Measurements from ENCODE around the gene RRAD.
"Not testable (repeated sequence)": the region's sequence is repeated elsewhere in the genome, so short reads cannot be mapped to it uniquely, and the experiment has no call there.

Gene RRAD, protein sequence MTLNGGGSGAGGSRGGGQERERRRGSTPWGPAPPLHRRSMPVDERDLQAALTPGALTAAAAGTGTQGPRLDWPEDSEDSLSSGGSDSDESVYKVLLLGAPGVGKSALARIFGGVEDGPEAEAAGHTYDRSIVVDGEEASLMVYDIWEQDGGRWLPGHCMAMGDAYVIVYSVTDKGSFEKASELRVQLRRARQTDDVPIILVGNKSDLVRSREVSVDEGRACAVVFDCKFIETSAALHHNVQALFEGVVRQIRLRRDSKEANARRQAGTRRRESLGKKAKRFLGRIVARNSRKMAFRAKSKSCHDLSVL

DNA sequence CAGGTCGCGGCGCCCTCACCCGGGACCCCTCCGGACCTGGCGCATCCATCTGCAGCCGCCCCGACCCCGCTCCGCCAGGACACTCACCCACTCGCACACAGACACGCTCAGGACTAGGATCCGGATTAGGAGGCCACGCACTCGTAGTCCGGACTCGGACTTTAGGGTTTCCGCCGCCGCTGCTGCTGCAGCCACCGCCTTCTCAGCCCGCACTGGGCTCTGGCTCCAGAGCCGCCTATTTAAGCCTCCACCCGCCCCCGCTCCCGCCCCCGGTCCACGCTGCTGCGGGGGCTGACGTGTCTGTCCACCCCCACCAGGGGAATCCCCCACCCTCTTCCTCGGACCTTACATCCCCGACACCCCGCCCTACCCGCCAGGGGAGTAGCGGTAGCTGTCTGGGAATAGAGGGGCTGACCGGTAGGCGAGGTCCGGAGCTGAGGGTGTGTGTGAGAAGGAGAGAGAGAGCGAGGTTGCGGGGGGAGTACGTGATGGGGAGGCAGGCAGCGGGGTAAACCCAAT is at the start of gene RRAD:
RRAD (minus strand) TSS at position 214 of the 519 bp plus-strand sequence. CDS start 356 bp downstream, outside the sequence.
- Mint-ChIP-seq H3K4me1 (ENCODE audit: low read depth) (peaks cover 22% of the 10 kb centered on the region), H3K27ac (no peak within 1 kb of the TSS), H3K4me3 (peak within 1 kb of the TSS; percentile 48), H3K27me3 (peaks cover 30% of the 10 kb centered on the region), H3K9me3 (no peaks in the 10 kb centered on the region), H3K36me3 (ENCODE audit: low read depth) (no peaks in the 10 kb centered on the region)

DNA sequence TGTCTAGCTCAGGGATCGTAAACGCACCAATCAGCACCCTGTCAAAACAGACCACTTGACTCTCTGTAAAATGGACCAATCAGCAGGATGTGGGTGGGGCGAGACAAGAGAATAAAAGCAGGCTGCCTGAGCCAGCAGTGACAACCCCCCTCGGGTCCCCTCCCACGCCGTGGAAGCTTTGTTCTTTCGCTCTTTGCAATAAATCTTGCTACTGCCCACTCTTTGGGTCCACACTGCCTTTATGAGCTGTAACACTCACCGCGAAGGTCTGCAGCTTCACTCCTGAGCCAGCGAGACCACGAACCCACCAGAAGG is 49.6 kb upstream of the RRAD start:
- not testable (repeated sequence) for H3K27me3 Mint-ChIP-seq; H3K9me3 Mint-ChIP-seq; H3K36me3 Mint-ChIP-seq (ENCODE audit: low read depth)
- peaks cover 24% of the 10 kb centered on the region for H3K4me1 Mint-ChIP-seq (ENCODE audit: low read depth)
- H3K4me3 Mint-ChIP-seq = peak overlapping the region; percentile 57
- H3K27ac Mint-ChIP-seq = peak overlapping the region; percentile 61

DNA sequence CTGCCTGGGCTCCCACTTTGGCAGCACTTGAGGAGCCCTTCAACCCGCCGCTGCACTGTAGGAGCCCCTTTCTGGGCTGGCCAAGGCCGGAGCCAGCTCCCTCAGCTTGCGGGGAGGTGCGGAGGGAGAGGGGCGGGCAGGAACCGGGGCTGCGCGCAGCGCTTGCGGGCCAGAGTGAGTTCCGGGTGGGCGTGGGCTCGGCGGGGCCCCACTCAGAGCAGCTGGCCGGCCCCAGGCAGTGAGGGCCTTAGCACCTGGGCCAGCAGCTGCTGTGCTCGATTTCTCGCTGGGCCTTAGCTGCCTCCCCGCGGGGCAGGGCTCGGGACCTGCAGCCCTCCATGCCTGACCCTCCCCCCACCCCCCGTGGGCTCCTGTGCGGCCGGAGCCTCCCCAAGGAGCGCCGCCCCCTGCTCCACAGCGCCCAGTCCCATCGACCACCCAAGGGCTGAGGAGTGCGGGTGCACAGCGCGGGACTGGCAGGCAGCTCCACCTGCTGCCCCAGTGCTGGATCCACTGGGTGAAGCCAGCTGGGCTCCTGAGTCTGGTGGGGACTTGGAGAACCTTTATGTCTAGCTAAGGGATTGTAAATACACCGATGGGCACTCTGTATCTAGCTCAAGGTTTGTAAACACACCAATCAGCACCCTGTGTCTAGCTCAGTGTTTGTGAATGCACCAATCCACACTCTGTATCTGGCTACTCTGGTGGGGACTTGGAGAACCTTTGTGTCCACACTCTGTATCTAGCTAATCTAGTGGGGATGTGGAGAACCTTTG is 49.0 kb upstream of the RRAD start:
- H3K36me3 Mint-ChIP-seq (ENCODE audit: low read depth); H3K4me3 Mint-ChIP-seq; H3K27me3 Mint-ChIP-seq; H3K9me3 Mint-ChIP-seq; H3K27ac Mint-ChIP-seq: not testable (repeated sequence)
- peaks cover 24% of the 10 kb centered on the region for H3K4me1 Mint-ChIP-seq (ENCODE audit: low read depth)

DNA sequence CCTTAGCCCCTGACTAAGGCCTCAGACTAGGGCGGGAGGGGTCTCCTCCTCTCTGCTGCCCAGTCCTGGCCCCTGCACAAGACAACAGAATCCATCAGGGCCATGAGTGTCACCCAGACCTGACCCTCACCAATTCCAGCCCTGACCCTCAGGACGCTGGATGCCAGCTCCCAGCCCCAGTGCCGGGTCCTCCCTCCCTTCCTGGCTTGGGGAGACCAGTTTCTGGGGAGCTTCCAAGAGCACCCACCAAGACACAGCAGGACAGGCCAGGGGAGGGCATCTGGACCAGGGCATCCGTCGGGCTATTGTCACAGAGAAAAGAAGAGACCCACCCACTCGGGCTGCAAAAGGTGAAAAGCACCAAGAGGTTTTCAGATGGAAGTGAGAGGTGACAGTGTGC is 48.4 kb upstream of the RRAD start:
- no peak overlapping the region for H3K27ac Mint-ChIP-seq
- H3K36me3 Mint-ChIP-seq (ENCODE audit: low read depth) = no peaks in the 10 kb centered on the region
- no peak overlapping the region for H3K4me3 Mint-ChIP-seq
- H3K27me3 Mint-ChIP-seq = no peaks in the 10 kb centered on the region
- no peaks in the 10 kb centered on the region for H3K9me3 Mint-ChIP-seq
- H3K4me1 Mint-ChIP-seq (ENCODE audit: low read depth) = peaks cover 24% of the 10 kb centered on the region

DNA sequence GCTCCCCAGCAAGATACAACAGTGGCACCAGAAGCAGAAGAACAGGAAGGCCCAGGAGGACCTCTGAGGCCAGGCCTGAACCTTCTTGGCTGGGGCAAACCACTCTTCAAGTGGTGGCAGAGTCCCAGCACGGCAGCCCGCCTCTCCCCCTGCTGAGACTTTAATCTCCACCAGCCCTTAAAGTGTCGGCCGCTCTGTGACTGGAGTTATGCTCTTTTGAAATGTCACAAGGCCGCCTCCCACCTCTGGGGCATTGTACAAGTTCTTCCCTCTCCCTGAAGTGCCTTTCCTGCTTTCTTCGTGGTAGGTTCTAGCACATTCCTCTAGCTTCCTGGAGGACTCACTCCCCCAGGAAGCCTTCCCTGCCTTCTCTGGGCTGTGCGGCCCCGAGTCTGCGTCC is 47.6 kb upstream of the RRAD start:
- no peaks in the 10 kb centered on the region for H3K27me3 Mint-ChIP-seq
- no peak overlapping the region for H3K27ac Mint-ChIP-seq

DNA sequence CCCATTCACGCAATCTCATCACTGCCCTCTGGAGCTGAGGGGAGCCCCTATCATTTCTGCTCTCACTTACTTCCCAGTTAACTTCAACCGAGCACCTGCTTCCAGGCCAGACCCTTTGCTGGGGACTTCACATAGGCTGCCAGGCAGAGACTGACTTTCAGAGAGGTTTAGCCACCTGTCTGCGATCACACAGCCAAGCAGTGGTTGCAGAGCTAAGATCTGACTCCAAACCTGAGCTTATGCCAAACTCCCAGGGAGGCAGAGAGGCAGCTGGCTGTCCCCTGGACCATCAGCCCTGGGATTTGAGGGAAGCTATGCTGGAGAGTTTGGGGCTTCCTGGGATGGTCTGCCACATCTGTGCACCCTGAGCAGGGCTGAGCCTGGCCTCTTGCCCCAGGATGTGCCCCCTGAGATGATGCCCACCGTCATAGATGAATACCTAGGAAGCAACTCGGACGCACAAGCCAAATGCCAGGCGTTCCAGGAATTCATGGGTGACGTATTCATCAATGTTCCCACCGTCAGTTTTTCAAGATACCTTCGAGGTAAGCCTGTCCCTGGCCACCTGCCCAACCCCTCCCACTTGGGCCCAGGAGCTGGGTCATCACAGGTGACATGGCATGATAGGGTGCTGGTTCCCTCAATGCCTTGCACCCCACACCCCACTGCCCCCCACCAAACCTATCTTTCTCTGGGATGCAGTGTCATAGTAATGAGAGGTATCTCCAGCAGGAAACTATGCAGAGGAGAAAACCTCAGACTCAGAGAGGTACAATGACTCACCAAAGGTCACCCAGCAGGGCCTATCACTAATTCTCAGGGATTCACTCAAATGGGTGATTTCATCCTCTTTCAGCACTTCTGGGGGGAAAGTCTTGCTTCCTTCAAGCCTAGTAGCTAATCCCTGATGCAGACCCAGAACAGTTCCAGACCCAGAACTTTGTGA is 45.7 kb upstream of the RRAD start:
- Mint-ChIP-seq H3K36me3 (ENCODE audit: low read depth) (no peaks in the 10 kb centered on the region), H3K4me3 (no peak overlapping the region), H3K27ac (no peak overlapping the region), H3K4me1 (ENCODE audit: low read depth) (peaks cover 14% of the 10 kb centered on the region), H3K27me3 (no peaks in the 10 kb centered on the region), H3K9me3 (no peaks in the 10 kb centered on the region)

More for the DNA sequence above, 47.6 kb upstream of the RRAD start:
- Mint-ChIP-seq H3K4me3 (no peak overlapping the region), H3K4me1 (ENCODE audit: low read depth) (peaks cover 20% of the 10 kb centered on the region), H3K36me3 (ENCODE audit: low read depth) (no peaks in the 10 kb centered on the region), H3K9me3 (no peaks in the 10 kb centered on the region)

DNA sequence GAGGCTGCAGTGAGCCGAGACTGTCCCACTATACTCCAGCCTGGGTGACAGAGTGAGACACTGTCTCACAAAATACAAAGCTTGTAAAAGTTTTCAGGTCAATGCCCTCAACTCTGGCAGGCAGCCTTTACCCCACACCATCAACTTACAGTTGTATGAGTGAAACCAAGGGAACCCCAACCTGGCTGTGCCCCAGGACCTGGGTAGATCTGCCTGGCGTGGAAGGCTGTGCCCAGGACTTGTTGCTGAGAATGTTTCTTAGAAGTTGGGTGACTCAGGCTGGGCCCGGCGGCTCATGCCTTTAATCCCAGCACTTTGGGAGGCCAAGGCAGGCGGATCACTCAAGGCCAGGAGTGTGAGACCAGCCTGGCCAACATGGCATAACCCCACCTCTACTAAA is 43.5 kb upstream of the RRAD start:
- Mint-ChIP-seq H3K4me1 (ENCODE audit: low read depth) (no peaks in the 10 kb centered on the region), H3K4me3 (no peak overlapping the region), H3K27me3 (peaks cover 3% of the 10 kb centered on the region), H3K9me3 (no peaks in the 10 kb centered on the region), H3K27ac (no peak overlapping the region), H3K36me3 (ENCODE audit: low read depth) (no peaks in the 10 kb centered on the region)

DNA sequence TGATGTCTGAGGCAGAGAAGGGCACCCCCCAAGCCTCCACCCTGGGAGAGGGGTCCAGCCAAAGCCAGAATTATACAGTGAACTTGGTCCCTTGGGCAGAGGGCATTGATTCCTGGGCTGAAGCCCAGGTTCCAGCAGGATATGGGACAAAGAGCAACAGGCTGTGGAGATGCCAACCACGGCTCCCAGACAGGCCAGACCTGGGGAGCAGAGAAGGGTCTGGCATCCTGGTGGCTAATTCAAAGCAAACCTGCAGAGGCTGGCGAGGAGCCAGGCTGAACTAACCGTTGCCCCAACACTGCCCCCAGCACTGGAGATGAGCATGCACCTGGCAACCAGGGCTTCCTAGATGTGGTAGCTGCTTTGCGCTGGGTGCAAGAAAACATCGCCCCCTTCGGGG is 38.7 kb upstream of the RRAD start:
- Mint-ChIP-seq H3K27ac (no peak overlapping the region), H3K36me3 (ENCODE audit: low read depth) (no peaks in the 10 kb centered on the region), H3K27me3 (peaks cover 3% of the 10 kb centered on the region), H3K9me3 (no peaks in the 10 kb centered on the region), H3K4me3 (no peak overlapping the region), H3K4me1 (ENCODE audit: low read depth) (peaks cover 12% of the 10 kb centered on the region)

DNA sequence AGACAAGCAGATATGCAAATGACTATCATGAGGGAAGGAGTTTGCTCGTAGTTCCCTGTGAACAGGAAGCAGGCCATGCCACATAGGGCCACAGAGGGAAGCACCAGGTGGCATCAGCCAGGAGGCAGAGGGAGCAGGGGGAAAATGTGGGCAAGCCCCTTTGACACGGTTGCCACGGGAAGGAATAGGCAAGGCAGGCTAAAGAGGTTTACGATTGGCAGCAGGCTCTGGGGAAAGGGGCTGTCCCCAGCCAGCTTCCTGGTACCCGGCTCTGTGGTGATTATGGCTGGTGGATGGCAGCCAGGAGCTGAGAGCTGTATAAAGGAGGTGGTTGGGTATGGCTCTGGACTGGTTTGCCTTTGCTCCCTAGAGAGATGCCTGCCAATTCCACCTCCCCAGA is 36.6 kb upstream of the RRAD start:
- Mint-ChIP-seq H3K27ac (peak overlapping the region; percentile 56), H3K4me3 (no peak overlapping the region), H3K36me3 (ENCODE audit: low read depth) (no peaks in the 10 kb centered on the region), H3K4me1 (ENCODE audit: low read depth) (peaks cover 15% of the 10 kb centered on the region), H3K9me3 (no peaks in the 10 kb centered on the region), H3K27me3 (peaks cover 3% of the 10 kb centered on the region)

DNA sequence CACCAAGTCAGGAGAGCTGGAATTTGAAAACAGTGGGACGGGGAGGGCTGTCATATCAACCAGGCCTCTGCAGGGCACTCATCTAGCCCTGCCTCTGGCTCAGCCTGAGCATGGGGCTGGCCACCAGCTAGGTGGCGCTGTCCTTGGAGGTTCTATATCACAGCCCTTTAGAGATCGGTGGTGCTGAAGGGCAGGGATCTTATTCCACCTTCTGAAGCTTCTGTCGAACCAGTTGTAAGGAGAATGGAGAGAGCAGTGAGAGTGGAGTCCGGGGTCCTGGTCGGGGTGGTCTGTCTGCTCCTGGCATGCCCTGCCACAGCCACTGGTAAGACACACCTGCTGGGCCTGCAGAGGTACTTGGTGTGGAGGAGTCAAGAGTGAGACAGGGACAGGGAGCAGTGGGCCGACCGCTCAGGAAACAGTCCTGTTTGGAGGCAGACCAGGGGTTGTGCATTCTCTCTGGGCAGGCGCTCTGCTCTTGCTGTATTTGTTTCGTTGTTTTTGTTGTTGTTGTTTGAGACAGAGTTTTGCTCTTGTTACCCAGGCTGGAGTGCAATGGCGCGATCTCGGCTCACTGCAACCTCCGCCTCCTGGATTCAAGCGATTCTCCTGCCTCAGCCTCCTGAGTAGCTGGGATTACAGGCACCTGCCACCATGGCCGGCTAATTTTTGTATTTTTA is 35.9 kb upstream of the RRAD start, which contains the start of gene CES3:
CES3 (plus strand) TSS at position 202 of the 680 bp plus-strand sequence; CDS start at position 244, 42 bp downstream.
- Mint-ChIP-seq H3K4me1 (ENCODE audit: low read depth) (peaks cover 15% of the 10 kb centered on the region), H3K27me3 (peaks cover 3% of the 10 kb centered on the region), H3K27ac (peak within 1 kb of the TSS; percentile 56), H3K36me3 (ENCODE audit: low read depth) (no peaks in the 10 kb centered on the region), H3K9me3 (no peaks in the 10 kb centered on the region), H3K4me3 (no peak within 1 kb of the TSS)

DNA sequence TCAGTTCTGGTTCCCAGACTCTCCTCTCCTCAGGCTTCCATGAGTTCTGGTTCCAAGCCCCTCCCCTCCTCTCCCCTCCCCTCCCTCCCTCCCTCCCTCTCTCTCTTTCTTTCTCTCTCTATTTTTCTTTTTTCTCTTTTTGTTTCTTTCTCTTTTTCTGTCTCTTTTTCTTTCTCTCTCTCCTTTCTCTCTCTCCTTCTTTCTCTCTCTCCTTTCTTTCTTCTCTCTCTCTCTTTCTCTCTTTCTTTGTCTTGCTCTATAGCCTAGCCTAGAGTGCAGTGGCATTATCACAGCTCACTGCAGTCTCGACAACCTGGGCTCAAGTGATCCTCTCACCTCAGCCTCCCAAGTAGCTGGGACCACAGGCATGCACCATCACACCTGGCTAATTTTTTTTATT is 34.9 kb upstream of the RRAD start:
- Mint-ChIP-seq H3K4me3 (no peak overlapping the region), H3K36me3 (ENCODE audit: low read depth) (no peaks in the 10 kb centered on the region), H3K4me1 (ENCODE audit: low read depth) (peaks cover 15% of the 10 kb centered on the region), H3K9me3 (no peaks in the 10 kb centered on the region), H3K27me3 (peaks cover 3% of the 10 kb centered on the region), H3K27ac (no peak overlapping the region)

DNA sequence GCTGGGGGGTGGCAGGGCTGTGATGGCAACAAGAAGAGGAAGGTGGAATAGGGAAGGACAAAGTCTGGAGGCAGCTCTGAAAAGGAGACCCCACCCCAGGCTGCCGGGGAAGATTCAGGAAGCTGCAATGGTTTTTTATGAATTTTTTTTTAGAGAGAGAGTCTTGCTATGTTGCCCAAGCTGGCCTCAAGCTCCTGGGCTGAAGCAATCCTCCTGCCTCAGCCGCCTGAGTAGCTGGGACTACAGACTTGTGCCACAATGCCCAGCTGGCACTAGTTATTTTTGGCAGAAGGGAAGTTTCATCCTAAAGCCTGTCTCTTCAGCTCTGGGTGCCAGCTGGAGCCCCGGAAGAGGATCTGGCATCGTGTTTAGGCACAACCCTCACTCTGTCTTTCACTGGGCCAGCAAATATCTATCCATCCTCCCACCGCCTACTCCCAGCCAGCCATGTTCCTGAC is 34.4 kb upstream of the RRAD start:
- H3K4me1 Mint-ChIP-seq (ENCODE audit: low read depth) = peaks cover 15% of the 10 kb centered on the region

DNA sequence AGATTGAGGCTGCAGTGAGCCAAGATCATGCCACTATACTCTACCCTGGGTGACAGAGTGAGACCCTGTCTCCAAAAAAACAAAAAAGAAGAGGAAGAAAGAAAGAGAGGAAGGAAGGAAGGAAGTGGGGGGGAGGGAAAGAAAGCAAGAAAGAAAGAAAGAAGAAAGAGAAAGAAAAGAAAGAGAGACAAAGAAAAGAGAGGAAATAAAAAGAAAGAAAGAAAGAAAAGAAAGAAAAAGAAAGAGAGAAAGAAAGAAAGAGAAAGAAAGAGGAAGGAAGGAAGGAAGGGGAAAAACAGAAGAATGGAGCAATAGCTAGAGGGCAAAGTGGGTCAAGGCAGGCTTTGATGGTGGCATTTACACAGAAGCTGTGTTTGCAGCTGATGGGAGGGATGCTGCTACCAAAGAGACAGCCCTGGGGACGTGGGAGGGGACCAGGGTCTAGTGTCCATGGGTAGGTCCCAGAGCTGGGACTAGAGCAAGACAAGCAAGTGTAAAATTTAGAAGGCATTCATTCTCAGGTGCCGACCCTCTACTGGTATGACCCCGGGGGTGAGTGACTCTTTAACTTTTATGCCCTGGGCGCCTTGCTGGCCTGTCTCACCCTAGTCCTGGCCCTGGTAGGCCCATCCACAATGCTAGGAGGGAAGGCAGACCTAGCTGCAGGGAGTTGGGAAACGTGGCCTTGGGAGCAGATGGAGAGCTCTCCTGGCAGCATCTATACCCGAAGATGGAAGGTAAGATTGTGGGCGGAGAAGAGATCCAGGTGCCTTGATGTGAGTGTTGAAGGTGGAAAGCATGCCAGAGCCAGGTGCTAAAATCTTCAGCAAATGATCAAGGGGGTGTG is 33.7 kb upstream of the RRAD start:
- Mint-ChIP-seq H3K27me3 (peaks cover under 1% of the 10 kb centered on the region), H3K36me3 (ENCODE audit: low read depth) (no peaks in the 10 kb centered on the region), H3K9me3 (no peaks in the 10 kb centered on the region), H3K4me3 (no peak overlapping the region), H3K4me1 (ENCODE audit: low read depth) (peaks cover 15% of the 10 kb centered on the region), H3K27ac (no peak overlapping the region)

More for the DNA sequence above, 34.4 kb upstream of the RRAD start:
- H3K36me3 Mint-ChIP-seq (ENCODE audit: low read depth) = no peaks in the 10 kb centered on the region
- H3K9me3 Mint-ChIP-seq = no peaks in the 10 kb centered on the region
- no peak overlapping the region for H3K4me3 Mint-ChIP-seq
- no peaks in the 10 kb centered on the region for H3K27me3 Mint-ChIP-seq
- H3K27ac Mint-ChIP-seq = no peak overlapping the region

DNA sequence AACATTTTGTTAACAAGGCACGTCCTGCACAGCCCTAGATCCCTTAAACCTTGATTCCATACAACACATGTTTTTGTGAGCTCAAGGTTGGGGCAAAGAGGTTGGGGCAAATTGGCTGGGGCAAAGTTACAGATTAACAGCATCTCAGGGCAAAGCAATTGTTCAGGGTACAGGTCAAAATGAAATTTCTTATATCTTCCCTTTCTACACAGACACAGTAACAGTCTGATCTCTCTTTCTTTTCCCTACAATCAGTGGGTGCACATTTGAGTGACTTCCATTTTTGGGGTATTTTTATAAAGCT is 30.8 kb upstream of the RRAD start:
- H3K4me3 Mint-ChIP-seq; H3K4me1 Mint-ChIP-seq (ENCODE audit: low read depth); H3K36me3 Mint-ChIP-seq (ENCODE audit: low read depth); H3K9me3 Mint-ChIP-seq; H3K27ac Mint-ChIP-seq: not testable (repeated sequence)
- peaks cover 23% of the 10 kb centered on the region for H3K27me3 Mint-ChIP-seq
